ENCODE data around the gene MKRN1.
"Not testable (repeated sequence)": the region's sequence is repeated elsewhere in the genome, so short reads cannot be mapped to it uniquely, and the experiment has no call there.

MKRN1 gene

GRCh38 chr7:140507556-140507955 lies 28.3 kb upstream of the MKRN1 start:
- H3K9me3 ChIP-seq (ENCODE audit: control insufficient read depth, insufficient read depth, low read length); H3K4me3 ChIP-seq (ENCODE audit: low read depth, low read length); H3K27me3 ChIP-seq (ENCODE audit: control insufficient read depth, insufficient read depth, low read length); H3K36me3 ChIP-seq (ENCODE audit: control insufficient read depth, insufficient read depth, low read length); H3K9ac ChIP-seq (ENCODE audit: low read depth, low read length): not testable (repeated sequence)
- peaks cover 13% of the 10 kb centered on the region for H3K4me1 ChIP-seq (ENCODE audit: control insufficient read depth, insufficient read depth, low read length)

GRCh38 chr7:140506788-140507464 lies 27.6 kb upstream of the MKRN1 start:
- no peaks in the 10 kb centered on the region for H3K9me3 ChIP-seq (ENCODE audit: control insufficient read depth, insufficient read depth, low read length)
- no peak overlapping the region for H3K4me3 ChIP-seq (ENCODE audit: low read depth, low read length)
- H3K4me1 ChIP-seq (ENCODE audit: control insufficient read depth, insufficient read depth, low read length): peaks cover 13% of the 10 kb centered on the region
- H3K9ac ChIP-seq (ENCODE audit: low read depth, low read length): no peak overlapping the region
- H3K27me3 ChIP-seq (ENCODE audit: control insufficient read depth, insufficient read depth, low read length): no peaks in the 10 kb centered on the region
- no peaks in the 10 kb centered on the region for H3K36me3 ChIP-seq (ENCODE audit: control insufficient read depth, insufficient read depth, low read length)

GRCh38 chr7:140501966-140502365 lies 22.7 kb upstream of the MKRN1 start:
- Histone ChIP-seq H3K27me3 (ENCODE audit: control insufficient read depth, insufficient read depth, low read length) (no peaks in the 10 kb centered on the region), H3K4me3 (ENCODE audit: low read depth, low read length) (no peak overlapping the region), H3K36me3 (ENCODE audit: control insufficient read depth, insufficient read depth, low read length) (no peaks in the 10 kb centered on the region), H3K9ac (ENCODE audit: low read depth, low read length) (no peak overlapping the region), H3K4me1 (ENCODE audit: control insufficient read depth, insufficient read depth, low read length) (peaks cover 7% of the 10 kb centered on the region), H3K9me3 (ENCODE audit: control insufficient read depth, insufficient read depth, low read length) (no peaks in the 10 kb centered on the region)

- not testable (repeated sequence) for H3K36me3 ChIP-seq (ENCODE audit: control insufficient read depth, insufficient read depth, low read length); H3K4me1 ChIP-seq (ENCODE audit: control insufficient read depth, insufficient read depth, low read length); H3K9me3 ChIP-seq (ENCODE audit: control insufficient read depth, insufficient read depth, low read length); H3K4me3 ChIP-seq (ENCODE audit: low read depth, low read length); H3K9ac ChIP-seq (ENCODE audit: low read depth, low read length); H3K27me3 ChIP-seq (ENCODE audit: control insufficient read depth, insufficient read depth, low read length)
Measured at GRCh38 chr7:140497807-140498206, 18.5 kb upstream of the MKRN1 start.

GRCh38 chr7:140497241-140497769 lies 18.0 kb upstream of the MKRN1 start:
- Histone ChIP-seq H3K27me3 (ENCODE audit: control insufficient read depth, insufficient read depth, low read length) (no peaks in the 10 kb centered on the region), H3K4me3 (ENCODE audit: low read depth, low read length) (no peak overlapping the region), H3K9me3 (ENCODE audit: control insufficient read depth, insufficient read depth, low read length) (no peaks in the 10 kb centered on the region), H3K9ac (ENCODE audit: low read depth, low read length) (no peak overlapping the region), H3K36me3 (ENCODE audit: control insufficient read depth, insufficient read depth, low read length) (no peaks in the 10 kb centered on the region), H3K4me1 (ENCODE audit: control insufficient read depth, insufficient read depth, low read length) (no peaks in the 10 kb centered on the region)

- Histone ChIP-seq H3K4me1 (ENCODE audit: control insufficient read depth, insufficient read depth, low read length) (no peaks in the 10 kb centered on the region), H3K9me3 (ENCODE audit: control insufficient read depth, insufficient read depth, low read length) (no peaks in the 10 kb centered on the region), H3K36me3 (ENCODE audit: control insufficient read depth, insufficient read depth, low read length) (no peaks in the 10 kb centered on the region), H3K9ac (ENCODE audit: low read depth, low read length) (no peak overlapping the region), H3K4me3 (ENCODE audit: low read depth, low read length) (no peak overlapping the region), H3K27me3 (ENCODE audit: control insufficient read depth, insufficient read depth, low read length) (no peaks in the 10 kb centered on the region)
Measured at GRCh38 chr7:140495514-140496097, 16.3 kb upstream of the MKRN1 start.

GRCh38 chr7:140494867-140495266 lies 15.6 kb upstream of the MKRN1 start:
- no peak overlapping the region for H3K4me3 ChIP-seq (ENCODE audit: low read depth, low read length)
- H3K36me3 ChIP-seq (ENCODE audit: control insufficient read depth, insufficient read depth, low read length): no peaks in the 10 kb centered on the region
- H3K27me3 ChIP-seq (ENCODE audit: control insufficient read depth, insufficient read depth, low read length): no peaks in the 10 kb centered on the region
- no peaks in the 10 kb centered on the region for H3K4me1 ChIP-seq (ENCODE audit: control insufficient read depth, insufficient read depth, low read length)
- H3K9me3 ChIP-seq (ENCODE audit: control insufficient read depth, insufficient read depth, low read length): no peaks in the 10 kb centered on the region
- no peak overlapping the region for H3K9ac ChIP-seq (ENCODE audit: low read depth, low read length)

GRCh38 chr7:140489026-140489359 lies 9.7 kb upstream of the MKRN1 start:
- no peaks in the 10 kb centered on the region for H3K27me3 ChIP-seq (ENCODE audit: control insufficient read depth, insufficient read depth, low read length)
- H3K36me3 ChIP-seq (ENCODE audit: control insufficient read depth, insufficient read depth, low read length): no peaks in the 10 kb centered on the region
- H3K4me3 ChIP-seq (ENCODE audit: low read depth, low read length): no peak overlapping the region
- peaks cover 13% of the 10 kb centered on the region for H3K4me1 ChIP-seq (ENCODE audit: control insufficient read depth, insufficient read depth, low read length)
- no peaks in the 10 kb centered on the region for H3K9me3 ChIP-seq (ENCODE audit: control insufficient read depth, insufficient read depth, low read length)
- no peak overlapping the region for H3K9ac ChIP-seq (ENCODE audit: low read depth, low read length)

GRCh38 chr7:140485500-140486265 lies 6.4 kb upstream of the MKRN1 start:
- peaks cover 23% of the 10 kb centered on the region for H3K4me1 ChIP-seq (ENCODE audit: control insufficient read depth, insufficient read depth, low read length)
- H3K9me3 ChIP-seq (ENCODE audit: control insufficient read depth, insufficient read depth, low read length): no peaks in the 10 kb centered on the region
- no peaks in the 10 kb centered on the region for H3K36me3 ChIP-seq (ENCODE audit: control insufficient read depth, insufficient read depth, low read length)
- no peak overlapping the region for H3K4me3 ChIP-seq (ENCODE audit: low read depth, low read length)
- H3K27me3 ChIP-seq (ENCODE audit: control insufficient read depth, insufficient read depth, low read length): no peaks in the 10 kb centered on the region
- no peak overlapping the region for H3K9ac ChIP-seq (ENCODE audit: low read depth, low read length)

- Histone ChIP-seq H3K4me3 (ENCODE audit: low read depth, low read length) (no peak overlapping the region), H3K9me3 (ENCODE audit: control insufficient read depth, insufficient read depth, low read length) (no peaks in the 10 kb centered on the region), H3K27me3 (ENCODE audit: control insufficient read depth, insufficient read depth, low read length) (no peaks in the 10 kb centered on the region), H3K9ac (ENCODE audit: low read depth, low read length) (no peak overlapping the region), H3K36me3 (ENCODE audit: control insufficient read depth, insufficient read depth, low read length) (no peaks in the 10 kb centered on the region), H3K4me1 (ENCODE audit: control insufficient read depth, insufficient read depth, low read length) (peaks cover 23% of the 10 kb centered on the region)
Measured at GRCh38 chr7:140484951-140485499, 5.7 kb upstream of the MKRN1 start.

GRCh38 chr7:140484479-140484878 lies 5.2 kb upstream of the MKRN1 start:
- Histone ChIP-seq H3K27me3 (ENCODE audit: control insufficient read depth, insufficient read depth, low read length) (no peaks in the 10 kb centered on the region), H3K4me1 (ENCODE audit: control insufficient read depth, insufficient read depth, low read length) (peaks cover 26% of the 10 kb centered on the region), H3K36me3 (ENCODE audit: control insufficient read depth, insufficient read depth, low read length) (no peaks in the 10 kb centered on the region), H3K4me3 (ENCODE audit: low read depth, low read length) (no peak overlapping the region), H3K9ac (ENCODE audit: low read depth, low read length) (peak overlapping the region; percentile 47), H3K9me3 (ENCODE audit: control insufficient read depth, insufficient read depth, low read length) (no peaks in the 10 kb centered on the region)

GRCh38 chr7:140479739-140480084 lies 407 bp upstream of the MKRN1 start:
- H3K9ac ChIP-seq (ENCODE audit: low read depth, low read length): no peak overlapping the region

More at GRCh38 chr7:140479739-140480084, 407 bp upstream of the MKRN1 start:
- Histone ChIP-seq H3K4me1 (ENCODE audit: control insufficient read depth, insufficient read depth, low read length) (peaks cover 20% of the 10 kb centered on the region), H3K27me3 (ENCODE audit: control insufficient read depth, insufficient read depth, low read length) (no peaks in the 10 kb centered on the region), H3K36me3 (ENCODE audit: control insufficient read depth, insufficient read depth, low read length) (no peaks in the 10 kb centered on the region), H3K9me3 (ENCODE audit: control insufficient read depth, insufficient read depth, low read length) (no peaks in the 10 kb centered on the region), H3K4me3 (ENCODE audit: low read depth, low read length) (peak overlapping the region; percentile 83)

All from iPS-15b (cell line).